DOHH2 (cell line): ENCODE measurements around the gene MYO1D.

Source experiments
- H3F3A ChIP-seq: fragments of 200-600 bp; sonication (generic), shearing (Covaris generic); 2 replicates; pipeline ENCODE4 v1.6.0; 2016; ENCODE audit warnings: antibody characterized with exemption, mild to moderate bottlenecking; ENCODE audit not compliant: control insufficient read depth, insufficient read depth
- H3K27ac ChIP-seq: fragments of 200-600 bp; sonication (generic); 2 replicates; pipeline ENCODE4 v1.5.1; 2014; ENCODE audit warnings: low read depth, mild to moderate bottlenecking, low read length, moderate library complexity
- H3K27me3 ChIP-seq: fragments of 200-600 bp; sonication (generic); 2 replicates; pipeline ENCODE4 v1.6.1; 2014; ENCODE audit warnings: mild to moderate bottlenecking, low read length, mixed read lengths; ENCODE audit not compliant: control insufficient read depth
- H3K36me3 ChIP-seq: fragments of 200-600 bp; sonication (generic); 2 replicates; pipeline ENCODE4 v1.6.1; 2014; ENCODE audit warnings: mild to moderate bottlenecking, low read length, moderate library complexity, mixed read lengths; ENCODE audit not compliant: control insufficient read depth
- H3K4me1 ChIP-seq: fragments of 200-600 bp; sonication (generic); 2 replicates; pipeline ENCODE4 v1.6.1; 2014; ENCODE audit warnings: mild to moderate bottlenecking, low read length, mixed read lengths; ENCODE audit not compliant: control insufficient read depth
- H3K4me2 ChIP-seq: fragments of 200-600 bp; sonication (generic); 2 replicates; pipeline ENCODE4 v1.6.0; 2014; ENCODE audit warnings: mild to moderate bottlenecking, low read length, moderate library complexity
- H3K4me3 ChIP-seq: fragments of 200-600 bp; sonication (generic); 2 replicates; pipeline ENCODE4 v1.5.1; 2014; ENCODE audit warnings: mild to moderate bottlenecking, low read length, mixed read lengths
- H3K79me2 ChIP-seq: fragments of 200-600 bp; sonication (generic); 2 replicates; pipeline ENCODE4 v1.6.1; 2014; ENCODE audit warnings: mild to moderate bottlenecking, low read length, mixed read lengths; ENCODE audit not compliant: control insufficient read depth
- H3K9me2 ChIP-seq: fragments of 200-600 bp; sonication (generic); replicated peaks from 2 replicates; pipeline ENCODE4 v1.6.1; 2014; ENCODE audit warnings: mild to moderate bottlenecking, low read length, mixed read lengths; ENCODE audit not compliant: control insufficient read depth
- H3K9me3 ChIP-seq: fragments of 200-600 bp; sonication (generic); 2 replicates; pipeline ENCODE4 v1.6.1; 2014; ENCODE audit warnings: antibody characterized with exemption, low read length, mixed read lengths; ENCODE audit not compliant: control insufficient read depth, insufficient read depth
- H4K20me1 ChIP-seq: fragments of 200-600 bp; sonication (generic); 2 replicates; pipeline ENCODE4 v1.6.0; 2014; ENCODE audit warnings: low read depth, mild to moderate bottlenecking, antibody characterized with exemption, low read length, moderate library complexity; ENCODE audit not compliant: control insufficient read depth, insufficient read depth
- EZH2phosphoT487 ChIP-seq: fragments of 200-600 bp; sonication (generic); IDR thresholded peaks from 2 replicates; pipeline ENCODE4 v1.6.1; 2017; ENCODE audit warnings: borderline replicate concordance, mild to moderate bottlenecking, antibody characterized with exemption, low read length, moderate library complexity, mixed read lengths
- TF ChIP-seq, protein P1 (sequence below): fragments of 200-600 bp; sonication (generic); IDR thresholded peaks from one replicate; pipeline ENCODE4 v1.5.1; 2014; ENCODE audit warnings: antibody characterized with exemption, mild to moderate bottlenecking, low read depth, low read length; ENCODE audit not compliant: poor library complexity, severe bottlenecking

Gene MYO1D

DNA sequence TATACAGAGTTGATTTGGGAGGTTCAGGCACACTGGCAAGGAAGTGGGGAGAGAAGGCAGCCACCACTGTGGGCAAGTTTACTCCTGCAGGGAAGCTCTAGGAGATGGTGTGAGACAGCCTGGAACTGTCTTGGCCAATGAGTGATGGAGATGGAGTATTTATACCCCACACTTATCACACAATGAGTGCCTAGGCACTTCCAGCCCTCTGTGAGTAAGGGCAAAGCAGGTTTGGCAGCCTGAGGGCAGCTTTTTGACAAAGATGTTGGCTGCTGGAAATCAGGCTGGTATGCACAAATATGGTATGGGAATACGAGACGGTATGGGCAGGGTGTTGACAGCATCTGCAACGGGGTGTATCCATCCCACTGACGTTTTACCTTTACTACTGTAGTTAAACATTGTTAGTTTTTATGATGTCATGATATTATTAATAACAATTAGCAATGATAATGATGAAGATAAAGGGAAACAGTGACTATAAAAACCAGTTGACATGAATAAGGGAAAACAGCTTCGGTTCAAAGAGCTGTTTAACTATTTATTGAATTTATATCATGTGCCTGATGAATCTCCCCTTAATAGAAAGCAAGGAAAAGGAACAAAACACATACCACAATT lies 240.2 kb downstream of the MYO1D start:
- H3K4me3 ChIP-seq, result no peak overlapping the region
- no peaks in the 10 kb centered on the region for H4K20me1 ChIP-seq
- no peaks in the 10 kb centered on the region for H3K4me1 ChIP-seq
- TF ChIP-seq, protein P1, sequence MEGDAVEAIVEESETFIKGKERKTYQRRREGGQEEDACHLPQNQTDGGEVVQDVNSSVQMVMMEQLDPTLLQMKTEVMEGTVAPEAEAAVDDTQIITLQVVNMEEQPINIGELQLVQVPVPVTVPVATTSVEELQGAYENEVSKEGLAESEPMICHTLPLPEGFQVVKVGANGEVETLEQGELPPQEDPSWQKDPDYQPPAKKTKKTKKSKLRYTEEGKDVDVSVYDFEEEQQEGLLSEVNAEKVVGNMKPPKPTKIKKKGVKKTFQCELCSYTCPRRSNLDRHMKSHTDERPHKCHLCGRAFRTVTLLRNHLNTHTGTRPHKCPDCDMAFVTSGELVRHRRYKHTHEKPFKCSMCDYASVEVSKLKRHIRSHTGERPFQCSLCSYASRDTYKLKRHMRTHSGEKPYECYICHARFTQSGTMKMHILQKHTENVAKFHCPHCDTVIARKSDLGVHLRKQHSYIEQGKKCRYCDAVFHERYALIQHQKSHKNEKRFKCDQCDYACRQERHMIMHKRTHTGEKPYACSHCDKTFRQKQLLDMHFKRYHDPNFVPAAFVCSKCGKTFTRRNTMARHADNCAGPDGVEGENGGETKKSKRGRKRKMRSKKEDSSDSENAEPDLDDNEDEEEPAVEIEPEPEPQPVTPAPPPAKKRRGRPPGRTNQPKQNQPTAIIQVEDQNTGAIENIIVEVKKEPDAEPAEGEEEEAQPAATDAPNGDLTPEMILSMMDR, result no peak
- TF ChIP-seq EZH2phosphoT487, result no peak
- no peaks in the 10 kb centered on the region for H3F3A ChIP-seq
- H3K27me3 ChIP-seq, result 0 out of 2 replicates have a peak, but pooled peaks cover 3% of the 10 kb centered on the region
- no peaks in the 10 kb centered on the region for H3K36me3 ChIP-seq
- no peaks in the 10 kb centered on the region for H3K79me2 ChIP-seq
- H3K27ac ChIP-seq, result no peak overlapping the region
- no peaks in the 10 kb centered on the region for H3K9me2 ChIP-seq
- H3K4me2 ChIP-seq, result no peak overlapping the region
- H3K9me3 ChIP-seq, result no peaks in the 10 kb centered on the region

DNA sequence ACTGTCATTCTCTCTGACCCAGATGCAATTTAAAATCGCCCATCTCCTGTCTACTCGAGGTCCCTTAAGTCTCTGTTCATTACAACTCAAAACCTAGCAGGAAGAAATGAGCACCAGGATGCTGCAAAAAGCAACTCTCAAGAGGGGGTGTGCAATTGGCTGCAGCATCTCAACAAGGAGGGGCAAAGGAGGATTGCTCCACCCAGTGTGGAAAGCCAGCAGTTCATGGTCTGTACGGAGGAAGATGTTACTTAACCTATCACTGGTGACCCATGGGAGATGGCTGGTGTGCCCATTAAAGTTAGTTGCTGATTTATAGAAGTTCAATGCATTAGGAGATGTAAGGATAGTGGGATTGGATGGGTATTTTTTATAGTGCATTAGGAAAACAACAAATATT lies 242.8 kb downstream of the MYO1D start:
- no peak overlapping the region for H3K4me2 ChIP-seq
- 0 out of 2 replicates have a peak, but pooled peaks cover 3% of the 10 kb centered on the region for H3K27me3 ChIP-seq

DNA sequence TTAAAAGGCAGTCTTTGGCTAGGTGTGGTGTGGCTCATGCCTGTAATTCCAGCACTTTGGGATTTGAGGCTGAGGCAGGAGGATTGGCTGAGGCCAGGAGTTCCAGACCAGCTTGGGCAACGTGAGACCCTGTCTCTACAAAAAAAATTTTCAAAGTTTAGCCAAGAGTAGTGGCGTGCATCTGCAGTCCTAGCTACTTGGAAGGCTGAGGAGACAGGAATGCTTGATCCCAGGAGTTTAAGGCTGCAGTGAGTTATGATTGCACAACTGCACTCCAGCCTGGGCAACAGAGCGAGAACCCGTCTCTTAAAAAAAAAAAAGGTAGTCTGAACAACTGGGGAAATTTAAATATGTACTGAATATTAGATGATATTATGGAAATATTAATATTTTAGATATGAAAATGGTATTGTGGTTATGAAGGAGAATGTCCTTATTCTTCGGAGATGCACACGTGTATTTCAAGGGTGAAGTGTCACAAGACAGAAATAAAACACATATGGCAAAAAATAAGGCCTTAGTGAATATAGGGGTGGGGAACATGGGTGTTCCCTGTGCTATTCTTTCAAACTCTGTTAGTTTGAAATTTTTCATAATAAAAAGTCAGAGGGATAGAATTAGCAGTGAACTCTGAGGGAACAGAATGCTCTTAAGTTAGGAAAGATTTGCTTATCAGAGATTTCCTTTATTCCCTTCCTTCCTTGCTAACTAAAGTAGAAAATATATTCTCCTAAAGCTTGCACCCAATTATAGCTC lies 245.4 kb downstream of the MYO1D start:
- Histone ChIP-seq H3K9me2 (no peaks in the 10 kb centered on the region), H4K20me1 (no peaks in the 10 kb centered on the region), H3F3A (no peaks in the 10 kb centered on the region), H3K36me3 (no peaks in the 10 kb centered on the region), H3K79me2 (no peaks in the 10 kb centered on the region), H3K27ac (no peak overlapping the region), H3K4me2 (no peak overlapping the region), H3K9me3 (no peaks in the 10 kb centered on the region), H3K4me3 (no peak overlapping the region), H3K27me3 (peaks cover 3% of the 10 kb centered on the region), H3K4me1 (no peaks in the 10 kb centered on the region)
- no peak for TF ChIP-seq EZH2phosphoT487
- TF ChIP-seq, protein P1, result no peak

More for the DNA sequence above, 242.8 kb downstream of the MYO1D start:
- Histone ChIP-seq H4K20me1 (no peaks in the 10 kb centered on the region), H3K4me3 (no peak overlapping the region), H3K9me3 (no peaks in the 10 kb centered on the region), H3K4me1 (no peaks in the 10 kb centered on the region), H3K36me3 (no peaks in the 10 kb centered on the region), H3K79me2 (no peaks in the 10 kb centered on the region), H3K9me2 (no peaks in the 10 kb centered on the region), H3K27ac (no peak overlapping the region), H3F3A (no peaks in the 10 kb centered on the region)
- TF ChIP-seq EZH2phosphoT487, result no peak
- TF ChIP-seq, protein P1, result no peak
